Endodermal cell (in vitro differentiated cells): ENCODE data around the gene KRTAP29-1. TPM values are rescaled to one million over a fixed set of nuclear protein-coding genes. Genes with fewer than 3 reads are reported as not detected.

Experiments used
- DNase-seq: peaks from one replicate; pipeline ENCODE4 v3.0.0-alpha.2; 2017
- H3K27ac ChIP-seq: 2 replicates; pipeline ENCODE4 v1.5.1; 2013; ENCODE audit warnings: mild to moderate bottlenecking, low read depth, low read length, moderate library complexity
- H3K27me3 ChIP-seq: 2 replicates; pipeline ENCODE4 v1.6.1; 2013; ENCODE audit warnings: mild to moderate bottlenecking, low read length, moderate library complexity; ENCODE audit not compliant: insufficient read depth, control insufficient read depth, poor library complexity, severe bottlenecking
- H3K36me3 ChIP-seq: 2 replicates; pipeline ENCODE4 v1.7.0; 2013; ENCODE audit warnings: mild to moderate bottlenecking, low read length, moderate library complexity; ENCODE audit not compliant: control insufficient read depth, insufficient read depth
- H3K4me1 ChIP-seq: one replicate; pipeline ENCODE4 v1.7.0; 2013; ENCODE audit warnings: low read length; ENCODE audit not compliant: control insufficient read depth, insufficient read depth
- H3K4me3 ChIP-seq: 2 replicates; pipeline ENCODE4 v1.5.1; 2013; ENCODE audit warnings: mild to moderate bottlenecking, low read length, moderate library complexity
- H3K9ac ChIP-seq: 2 replicates; pipeline ENCODE4 v1.6.1; 2013; ENCODE audit warnings: mild to moderate bottlenecking, low read length, moderate library complexity; ENCODE audit not compliant: poor library complexity, severe bottlenecking; ENCODE audit errors: extremely low read depth
- H3K9me3 ChIP-seq: 2 replicates; pipeline ENCODE4 v1.6.1; 2013; ENCODE audit warnings: mild to moderate bottlenecking, low read length, moderate library complexity; ENCODE audit not compliant: control insufficient read depth
- H3K27ac Mint-ChIP-seq: 2 replicates; pipeline ENCODE4 v1.8.0; 2020; ENCODE audit warnings: mixed read lengths
- H3K27me3 Mint-ChIP-seq: 2 replicates; pipeline ENCODE4 v1.8.0; 2021; ENCODE audit warnings: mild to moderate bottlenecking, mixed read lengths; ENCODE audit not compliant: insufficient read depth
- H3K36me3 Mint-ChIP-seq: 2 replicates; pipeline ENCODE4 v1.8.0; 2020; ENCODE audit warnings: low read depth, mixed read lengths
- H3K4me1 Mint-ChIP-seq: 2 replicates; pipeline ENCODE4 v1.8.0; 2020; ENCODE audit warnings: mixed read lengths
- H3K4me3 Mint-ChIP-seq: 2 replicates; pipeline ENCODE4 v1.8.0; 2020; ENCODE audit warnings: mild to moderate bottlenecking, moderate library complexity, mixed read lengths
- H3K9me3 Mint-ChIP-seq: 2 replicates; pipeline ENCODE4 v1.8.0; 2020; ENCODE audit warnings: mild to moderate bottlenecking, mixed read lengths
- WGBS, 2 experiments: methylation state at CpG; one replicate each; pipeline versions ENCODE4 v1.1.5 to v1.1.7; 2013; ENCODE audit warnings: missing lambda C conversion rate in 2 of 2, mixed read lengths in 1 of 2; ENCODE audit not compliant: insufficient coverage in 1 of 2, insufficient read length in 1 of 2; 5-methylcytosine and 5-hydroxymethylcytosine counted together
- total RNA-seq, 2 donors: library from RNA; stranded (reverse); fragmentation: NEBNext Ultra II Directional in 1 of 2; extraction: Animal tissue kit (Norgen Biotek cat#: 25700) in 1 of 2; gene quantifications; 2 replicates in 1 of 2; 3 replicates in 1 of 2; pipeline ENCODE4 v1.2.1, GENCODE V29; 2021
- TF ChIP-seq, protein P1 (sequence below): fragments of 200-600 bp; sonication (generic); conservative IDR thresholded peaks from 2 replicates; pipeline ENCODE4 v1.5.0; 2021; ENCODE audit warnings: antibody characterized with exemption, mild to moderate bottlenecking

KRTAP29-1 gene
- total RNA-seq, 2 donors from 2014 or later = not detected

DNA sequence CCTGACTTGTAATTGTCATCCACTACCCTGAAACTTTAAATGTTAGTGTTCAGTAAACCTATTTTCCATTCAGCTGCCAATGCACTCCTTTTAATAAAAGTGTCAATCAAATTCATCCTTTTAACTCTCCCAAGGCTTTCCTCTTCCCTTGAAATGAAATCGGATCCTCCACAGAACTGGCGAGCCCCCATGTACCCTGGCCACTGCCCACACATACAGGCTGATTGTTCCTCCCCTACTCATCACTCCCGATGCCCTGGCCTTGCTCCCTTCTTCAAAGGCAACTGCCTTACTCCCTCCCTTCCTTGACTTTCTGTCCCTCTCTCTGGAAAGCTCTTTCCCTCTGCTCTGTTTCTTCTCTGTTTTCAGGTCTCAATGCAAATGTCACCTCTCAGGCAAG, 40.4 kb upstream of the KRTAP29-1 start:
- H3K36me3 ChIP-seq = no peaks in the 10 kb centered on the region
- peaks cover 38% of the 10 kb centered on the region for H3K9me3 Mint-ChIP-seq
- no peaks in the 10 kb centered on the region for H3K4me1 ChIP-seq
- H3K4me3 ChIP-seq = no peak overlapping the region
- no peaks in the 10 kb centered on the region for H3K27me3 ChIP-seq
- no peak overlapping the region for H3K27ac Mint-ChIP-seq
- TF ChIP-seq, protein P1, sequence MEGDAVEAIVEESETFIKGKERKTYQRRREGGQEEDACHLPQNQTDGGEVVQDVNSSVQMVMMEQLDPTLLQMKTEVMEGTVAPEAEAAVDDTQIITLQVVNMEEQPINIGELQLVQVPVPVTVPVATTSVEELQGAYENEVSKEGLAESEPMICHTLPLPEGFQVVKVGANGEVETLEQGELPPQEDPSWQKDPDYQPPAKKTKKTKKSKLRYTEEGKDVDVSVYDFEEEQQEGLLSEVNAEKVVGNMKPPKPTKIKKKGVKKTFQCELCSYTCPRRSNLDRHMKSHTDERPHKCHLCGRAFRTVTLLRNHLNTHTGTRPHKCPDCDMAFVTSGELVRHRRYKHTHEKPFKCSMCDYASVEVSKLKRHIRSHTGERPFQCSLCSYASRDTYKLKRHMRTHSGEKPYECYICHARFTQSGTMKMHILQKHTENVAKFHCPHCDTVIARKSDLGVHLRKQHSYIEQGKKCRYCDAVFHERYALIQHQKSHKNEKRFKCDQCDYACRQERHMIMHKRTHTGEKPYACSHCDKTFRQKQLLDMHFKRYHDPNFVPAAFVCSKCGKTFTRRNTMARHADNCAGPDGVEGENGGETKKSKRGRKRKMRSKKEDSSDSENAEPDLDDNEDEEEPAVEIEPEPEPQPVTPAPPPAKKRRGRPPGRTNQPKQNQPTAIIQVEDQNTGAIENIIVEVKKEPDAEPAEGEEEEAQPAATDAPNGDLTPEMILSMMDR = no peak
- H3K4me3 Mint-ChIP-seq = no peak overlapping the region
- H3K4me1 Mint-ChIP-seq = no peaks in the 10 kb centered on the region
- no peak for DNase-seq
- H3K36me3 Mint-ChIP-seq = no peaks in the 10 kb centered on the region
- H3K27ac ChIP-seq = no peak overlapping the region
- peaks cover 14% of the 10 kb centered on the region for H3K27me3 Mint-ChIP-seq
- WGBS, 2 experiments = 87 to 90% methylated on average over 3 of the region's 3 CpGs
- H3K9ac ChIP-seq = no peak overlapping the region
- H3K9me3 ChIP-seq = peaks cover 27% of the 10 kb centered on the region

DNA sequence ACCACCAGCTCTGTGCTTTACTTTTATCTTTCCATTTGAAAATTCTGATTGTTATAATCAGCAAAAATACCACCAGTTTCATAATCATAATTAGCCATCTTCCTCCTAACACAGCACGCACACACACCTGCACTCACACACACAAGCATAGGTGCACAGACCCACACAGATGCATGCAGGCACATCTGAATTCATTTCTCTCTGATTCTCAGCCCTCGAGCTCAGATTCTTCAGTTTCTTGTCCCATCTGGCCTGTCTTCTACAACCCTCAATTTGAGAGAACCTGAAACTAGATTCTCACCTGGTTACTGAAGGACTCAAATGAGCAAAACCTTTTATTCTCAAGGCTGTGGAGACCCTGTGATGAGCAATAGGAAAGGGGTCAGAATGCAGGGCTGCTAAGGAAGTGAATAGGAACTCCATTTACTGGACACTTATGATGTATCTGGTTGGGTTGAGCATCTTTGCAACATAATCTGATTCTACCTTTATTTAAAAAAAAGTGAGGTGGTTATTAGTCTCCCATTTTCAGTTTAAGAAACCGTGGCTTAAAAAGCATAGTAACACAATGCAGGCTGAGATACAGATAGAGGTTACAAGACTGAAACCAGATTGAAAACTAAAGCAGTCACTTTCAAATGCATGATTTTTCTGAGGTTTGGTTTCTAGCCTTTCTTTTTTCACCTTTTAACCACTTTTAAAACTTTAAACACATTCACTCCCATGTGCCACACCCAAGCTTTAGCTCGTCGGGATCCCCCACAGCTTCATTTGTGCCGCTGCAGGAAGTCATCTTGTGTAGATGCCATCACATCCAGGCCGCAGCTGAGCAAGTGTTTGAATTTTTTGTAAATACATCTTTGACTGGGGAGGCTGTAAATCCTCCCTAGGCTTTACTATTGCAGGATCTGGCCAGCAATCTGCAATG, 38.5 kb upstream of the KRTAP29-1 start:
- no peak overlapping the region for H3K27ac ChIP-seq
- no peak for DNase-seq
- 83 to 90% methylated on average over 5 to 7 of the region's 7 CpGs for WGBS, 2 experiments
- Mint-ChIP-seq H3K9me3 (peaks cover 47% of the 10 kb centered on the region), H3K36me3 (no peaks in the 10 kb centered on the region), H3K4me3 (no peak overlapping the region), H3K27me3 (peaks cover 17% of the 10 kb centered on the region), H3K27ac (no peak overlapping the region), H3K4me1 (no peaks in the 10 kb centered on the region)
- no peaks in the 10 kb centered on the region for H3K36me3 ChIP-seq
- H3K4me1 ChIP-seq = no peaks in the 10 kb centered on the region
- peaks cover 27% of the 10 kb centered on the region for H3K9me3 ChIP-seq
- no peak overlapping the region for H3K4me3 ChIP-seq
- TF ChIP-seq, protein P1 = no peak
- no peak overlapping the region for H3K9ac ChIP-seq
- H3K27me3 ChIP-seq = no peaks in the 10 kb centered on the region

DNA sequence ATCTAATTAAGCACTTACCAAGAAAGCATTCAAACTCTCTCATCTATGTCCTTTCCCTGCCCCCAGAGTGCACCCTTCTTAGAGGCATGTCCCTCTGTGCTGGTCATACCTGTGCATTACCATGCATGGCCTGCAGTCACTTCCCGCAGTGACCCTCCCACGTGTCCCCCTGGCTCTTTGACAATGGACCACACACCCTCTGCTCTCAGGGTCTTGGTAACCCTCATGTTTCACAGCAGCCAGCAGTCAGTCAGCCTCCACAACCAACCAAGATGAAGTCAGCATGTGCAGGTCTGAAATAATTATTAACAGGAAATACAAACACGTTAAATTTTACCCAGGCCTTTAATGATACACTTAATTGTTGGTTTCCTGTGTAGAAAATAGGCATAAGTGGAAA, 37.8 kb upstream of the KRTAP29-1 start:
- Histone ChIP-seq H3K4me1 (no peaks in the 10 kb centered on the region), H3K9me3 (peaks cover 27% of the 10 kb centered on the region), H3K4me3 (no peak overlapping the region), H3K27ac (no peak overlapping the region), H3K36me3 (no peaks in the 10 kb centered on the region), H3K9ac (no peak overlapping the region), H3K27me3 (no peaks in the 10 kb centered on the region)
- Mint-ChIP-seq H3K9me3 (peaks cover 53% of the 10 kb centered on the region), H3K4me3 (no peak overlapping the region), H3K4me1 (no peaks in the 10 kb centered on the region), H3K27me3 (peaks cover 18% of the 10 kb centered on the region), H3K36me3 (no peaks in the 10 kb centered on the region), H3K27ac (no peak overlapping the region)
- WGBS, 2 experiments = 88 to 100% methylated on average over 1 to 3 of the region's 3 CpGs
- TF ChIP-seq, protein P1 = no peak
- no peak for DNase-seq
